GM12875 (cell line): ENCODE data around the gene CCDC152.

Source experiments
- H3K4me3 ChIP-seq: one replicate; pipeline ENCODE4 v1.5.1; 2011; ENCODE audit warnings: low read depth, low read length, control low read depth
- TF ChIP-seq, protein P1 (sequence below): IDR thresholded peaks from 2 replicates; pipeline ENCODE4 v1.5.1; 2011; ENCODE audit warnings: low read depth, mild to moderate bottlenecking, control low read depth, inconsistent platforms, low read length, moderate library complexity, borderline replicate concordance; ENCODE audit not compliant: insufficient read depth

CCDC152 gene

GRCh38 chr5:42759456-42759855 is 2.8 kb downstream of the CCDC152 start:
- TF ChIP-seq, protein P1, sequence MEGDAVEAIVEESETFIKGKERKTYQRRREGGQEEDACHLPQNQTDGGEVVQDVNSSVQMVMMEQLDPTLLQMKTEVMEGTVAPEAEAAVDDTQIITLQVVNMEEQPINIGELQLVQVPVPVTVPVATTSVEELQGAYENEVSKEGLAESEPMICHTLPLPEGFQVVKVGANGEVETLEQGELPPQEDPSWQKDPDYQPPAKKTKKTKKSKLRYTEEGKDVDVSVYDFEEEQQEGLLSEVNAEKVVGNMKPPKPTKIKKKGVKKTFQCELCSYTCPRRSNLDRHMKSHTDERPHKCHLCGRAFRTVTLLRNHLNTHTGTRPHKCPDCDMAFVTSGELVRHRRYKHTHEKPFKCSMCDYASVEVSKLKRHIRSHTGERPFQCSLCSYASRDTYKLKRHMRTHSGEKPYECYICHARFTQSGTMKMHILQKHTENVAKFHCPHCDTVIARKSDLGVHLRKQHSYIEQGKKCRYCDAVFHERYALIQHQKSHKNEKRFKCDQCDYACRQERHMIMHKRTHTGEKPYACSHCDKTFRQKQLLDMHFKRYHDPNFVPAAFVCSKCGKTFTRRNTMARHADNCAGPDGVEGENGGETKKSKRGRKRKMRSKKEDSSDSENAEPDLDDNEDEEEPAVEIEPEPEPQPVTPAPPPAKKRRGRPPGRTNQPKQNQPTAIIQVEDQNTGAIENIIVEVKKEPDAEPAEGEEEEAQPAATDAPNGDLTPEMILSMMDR: no peak
- no peak overlapping the region for H3K4me3 ChIP-seq

DNA sequence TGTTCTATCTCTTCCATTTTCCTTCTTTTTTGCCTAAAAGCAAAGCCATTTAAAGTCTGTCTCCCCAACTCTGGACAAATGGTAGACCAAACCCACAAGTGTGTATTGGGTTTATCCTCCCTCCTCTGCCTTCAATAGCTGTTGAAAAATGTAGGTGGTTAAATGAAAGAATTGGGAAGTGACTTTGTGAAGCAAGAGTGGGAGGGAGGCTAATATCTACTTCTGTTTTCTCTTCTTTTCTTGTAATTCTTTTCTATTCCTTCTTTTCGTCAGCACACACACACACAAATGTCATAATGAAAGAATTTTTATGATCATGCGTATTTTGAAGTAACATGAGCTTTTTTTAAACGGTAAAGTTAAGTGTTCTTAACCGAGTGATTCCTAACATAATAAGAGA is 3.8 kb downstream of the CCDC152 start:
- H3K4me3 ChIP-seq: no peak overlapping the region
- TF ChIP-seq, protein P1: no peak

GRCh38 chr5:42761791-42762190 is 5.2 kb downstream of the CCDC152 start:
- H3K4me3 ChIP-seq: no peak overlapping the region
- TF ChIP-seq, protein P1: no peak

DNA sequence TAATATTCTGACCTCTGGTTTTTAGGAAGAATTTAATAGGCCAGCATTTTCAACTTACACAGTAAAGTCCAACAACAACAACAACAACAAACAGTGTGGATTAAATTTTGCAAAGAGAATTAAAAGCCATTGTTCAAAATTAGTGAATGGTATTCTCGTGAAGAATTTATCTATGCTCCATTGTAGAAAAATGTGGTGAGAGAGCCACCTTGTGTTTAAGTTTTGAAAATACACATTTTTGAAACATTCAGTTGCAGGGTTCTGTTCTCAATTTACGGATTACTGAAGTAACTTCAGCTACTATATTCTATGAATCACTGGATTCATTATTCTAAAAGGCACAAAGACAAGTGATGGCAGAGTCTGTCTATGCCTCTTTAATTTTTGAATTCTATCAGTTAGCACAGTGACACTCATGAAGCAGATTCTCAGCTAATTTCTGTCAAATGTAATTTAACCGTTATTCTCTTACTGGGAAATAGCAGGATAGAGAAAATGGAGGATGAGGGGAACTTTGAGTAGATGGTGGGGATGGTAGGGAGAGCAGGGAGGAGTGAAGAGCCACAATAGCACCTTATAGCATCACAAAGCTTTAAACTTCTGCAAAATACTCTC is 11.0 kb downstream of the CCDC152 start:
- H3K4me3 ChIP-seq: no peak overlapping the region
- TF ChIP-seq, protein P1: 0 out of 2 replicates have a peak, but pooled peaks have one; percentile 1

- H3K4me3 ChIP-seq: no peak overlapping the region
- TF ChIP-seq, protein P1: no peak
Measured at GRCh38 chr5:42768106-42768504, 11.5 kb downstream of the CCDC152 start.

DNA sequence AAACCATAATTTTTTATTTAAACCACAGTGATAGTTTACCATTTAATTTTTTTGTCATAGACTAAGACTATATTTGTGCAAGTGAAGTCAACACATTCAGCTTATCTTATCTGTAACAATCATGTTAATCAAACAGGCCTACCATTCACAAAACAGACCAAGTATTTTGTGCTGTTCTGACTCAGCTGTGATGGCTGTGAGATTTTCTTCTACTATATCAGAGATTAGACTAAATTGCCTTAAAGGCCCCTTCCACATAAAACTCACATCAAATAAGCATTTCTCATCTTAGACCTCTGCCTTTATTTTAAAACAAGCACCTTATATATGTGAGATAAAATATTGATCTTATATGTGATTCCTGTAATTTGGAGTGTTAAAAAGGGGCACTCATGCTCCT is 13.4 kb downstream of the CCDC152 start:
- no peak overlapping the region for H3K4me3 ChIP-seq
- TF ChIP-seq, protein P1: no peak

GRCh38 chr5:42772265-42772993 is 15.8 kb downstream of the CCDC152 start:
- H3K4me3 ChIP-seq: no peak overlapping the region

More at GRCh38 chr5:42772265-42772993, 15.8 kb downstream of the CCDC152 start:
- TF ChIP-seq, protein P1: no peak
